Germinal center (tissue), 1 donor: Measurements from ENCODE around the gene OMD.
"Not testable (repeated sequence)": the region's sequence is repeated elsewhere in the genome, so short reads cannot be mapped to it uniquely, and the experiment has no call there.

Experiments used
- DNase-seq: peaks from one replicate; pipeline ENCODE4 v3.0.0; 2012; ENCODE audit warnings: mixed read lengths, low spot score

OMD gene

DNA sequence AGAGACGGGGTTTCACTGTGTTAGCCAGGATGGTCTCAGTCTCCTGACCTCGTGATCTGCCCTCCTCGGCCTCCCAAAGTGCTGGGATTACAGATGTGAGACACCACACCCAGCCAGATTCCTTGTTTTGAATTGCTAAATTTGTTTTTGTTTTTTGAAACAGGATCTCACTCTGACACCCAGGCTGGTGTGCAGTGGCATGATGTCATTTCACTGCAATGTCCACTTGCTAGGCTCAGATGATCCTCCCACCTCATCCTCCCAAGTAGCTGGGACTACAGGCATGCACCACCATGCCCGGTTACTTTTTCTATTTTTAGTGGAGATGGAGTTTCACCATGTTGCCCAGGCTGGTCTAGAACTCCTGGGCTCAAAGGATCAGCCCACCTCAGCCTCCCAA lies 13.1 kb downstream of the OMD start:
- DNase-seq, result not testable (repeated sequence)

GRCh38 chr9:92408747-92409478 lies 15.4 kb downstream of the OMD start:
- no peak for DNase-seq

DNA sequence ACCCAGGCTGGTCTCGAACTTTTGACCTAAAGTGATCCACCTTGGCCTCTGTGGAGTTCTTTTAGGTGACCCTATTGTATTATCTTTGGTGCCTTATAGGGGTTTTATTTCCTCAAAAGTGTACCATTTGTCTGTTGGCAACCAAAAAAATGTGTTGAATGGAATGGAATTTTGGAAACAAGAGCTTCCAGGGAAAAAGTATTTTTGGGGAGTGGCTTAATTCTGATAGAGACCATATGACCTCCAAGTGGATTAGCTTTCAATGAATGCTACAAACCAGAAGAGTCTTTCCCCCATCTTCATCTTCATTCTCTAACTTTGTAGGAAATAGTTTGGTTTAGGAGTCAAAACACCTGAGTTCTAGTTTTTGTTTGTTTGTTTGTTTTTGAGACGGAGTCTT lies 16.5 kb downstream of the OMD start:
- DNase-seq, result no peak

DNA sequence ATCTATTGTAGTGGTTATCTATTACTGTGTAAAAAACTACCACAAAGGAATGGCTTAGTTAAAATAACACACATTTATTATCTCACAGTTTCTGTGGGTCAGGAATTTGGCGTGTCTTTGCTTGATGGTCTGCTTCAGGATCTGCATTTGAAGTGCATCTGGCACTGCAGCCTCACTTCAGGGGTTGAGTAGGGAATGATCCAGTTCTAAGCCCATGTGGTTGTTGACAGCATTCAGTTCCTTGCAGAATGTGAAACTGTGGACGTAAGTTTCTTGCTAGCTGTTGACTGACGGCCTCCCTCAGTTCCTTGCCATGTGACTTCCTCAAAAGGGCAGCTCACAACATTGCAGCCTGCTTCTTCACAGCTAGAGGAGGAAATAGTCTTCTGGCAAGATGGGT lies 17.8 kb downstream of the OMD start:
- peak; percentile 48 for DNase-seq

DNA sequence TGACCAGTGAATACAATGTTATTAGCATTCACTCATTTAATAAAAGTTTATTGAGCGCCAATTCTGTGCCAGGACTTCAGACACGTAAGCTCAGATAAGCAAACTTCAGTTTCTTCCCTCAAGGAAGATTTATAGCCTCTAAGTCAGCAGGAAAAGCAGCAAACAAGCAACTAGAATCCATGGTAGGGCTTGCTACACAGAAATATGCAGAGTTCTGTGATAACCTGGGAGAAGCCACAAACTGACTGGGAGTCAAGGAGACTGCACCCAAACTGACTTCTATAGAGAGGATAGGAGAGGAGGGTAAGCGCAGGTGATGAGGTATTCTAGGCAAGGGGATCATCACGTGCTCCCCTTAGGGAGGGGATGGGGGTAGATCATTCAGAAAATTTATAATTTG lies 18.5 kb downstream of the OMD start:
- DNase-seq, result no peak

DNA sequence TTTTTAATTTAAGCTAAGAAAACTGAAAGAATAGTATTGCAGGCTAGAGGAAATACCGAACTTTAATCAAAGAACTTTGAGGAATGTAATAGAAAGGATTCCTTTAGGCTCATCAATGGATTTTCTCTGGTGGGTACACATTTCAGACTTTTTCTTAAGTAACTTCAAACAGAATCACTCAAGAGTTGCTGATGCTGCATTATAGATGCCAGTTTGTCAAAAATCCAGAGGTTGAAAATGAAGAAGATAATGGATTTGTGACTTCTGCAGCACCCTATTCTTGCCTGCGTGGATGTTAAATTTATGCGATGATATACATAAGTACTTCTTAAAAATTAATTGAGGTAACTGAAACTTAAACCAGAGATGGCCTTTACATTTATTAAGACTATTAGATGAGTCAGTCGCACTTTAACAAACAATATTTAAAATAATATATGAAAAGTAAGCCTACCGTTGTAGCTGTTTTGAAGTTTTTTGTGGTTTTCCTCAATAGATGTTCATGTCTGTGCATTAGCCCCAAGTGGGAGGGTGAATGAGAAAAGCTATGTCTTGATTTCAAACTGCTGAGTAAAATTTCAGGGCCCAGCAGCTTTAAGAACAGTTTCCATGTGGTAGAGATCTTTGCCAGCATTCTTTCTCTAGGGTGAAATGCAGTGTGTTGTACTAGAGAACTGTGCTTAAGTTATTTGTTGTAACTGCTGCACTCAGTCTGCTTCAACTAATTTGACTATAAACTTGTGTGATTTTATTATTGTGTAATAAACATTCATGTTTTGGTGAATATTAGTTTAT lies 20.0 kb downstream of the OMD start, which contains the start of gene OGN:
Gene OGN, minus strand, starts transcription at position 537 of the 795 bp plus-strand sequence. CDS start 1,171 bp downstream, outside the sequence.
- DNase-seq, result no peak

- DNase-seq, result no peak
Observed at GRCh38 chr9:92402826-92403745, 21.2 kb downstream of the OMD start.

GRCh38 chr9:92402360-92402759 lies 21.9 kb downstream of the OMD start:
- DNase-seq, result no peak

DNA sequence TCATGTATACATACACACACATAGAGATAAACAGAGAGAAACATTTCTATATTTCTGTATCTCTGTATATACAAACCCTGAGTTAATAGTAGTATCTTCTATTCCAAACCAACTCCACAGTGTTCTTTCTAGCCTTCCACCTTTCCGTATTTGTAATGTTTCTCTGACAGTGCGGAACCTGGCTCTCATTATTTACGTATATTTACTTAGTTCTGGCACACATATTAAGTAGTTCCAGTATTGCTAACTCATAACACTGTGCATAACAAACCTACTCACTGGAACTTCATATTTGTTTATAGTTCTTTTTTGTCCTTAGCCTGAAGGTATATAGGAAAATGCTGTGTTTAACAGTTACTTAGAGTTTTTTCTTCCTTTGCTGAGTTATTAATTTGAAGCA lies 26.4 kb downstream of the OMD start:
- DNase-seq, result no peak

DNA sequence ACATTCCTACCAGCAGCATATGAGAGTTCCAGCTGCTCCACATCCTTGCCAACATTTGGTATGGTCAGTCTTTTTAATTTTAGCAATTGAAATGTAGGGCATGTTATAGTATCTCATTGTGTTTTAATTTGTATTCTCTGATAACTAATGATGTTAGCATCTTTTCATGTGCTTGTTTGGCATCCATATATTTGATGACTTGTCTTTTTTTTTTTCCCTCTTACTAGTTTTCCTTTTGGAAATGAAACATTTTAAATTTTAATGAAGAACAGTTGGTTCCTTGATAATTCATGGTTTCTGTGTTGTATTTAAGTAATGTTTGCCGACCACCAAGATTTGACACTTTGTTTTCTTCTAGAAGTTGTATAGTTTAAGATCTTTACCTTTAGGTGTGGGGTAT lies 28.7 kb downstream of the OMD start:
- no peak for DNase-seq

- DNase-seq, result no peak
Observed at GRCh38 chr9:92393686-92394085, 30.6 kb downstream of the OMD start.

DNA sequence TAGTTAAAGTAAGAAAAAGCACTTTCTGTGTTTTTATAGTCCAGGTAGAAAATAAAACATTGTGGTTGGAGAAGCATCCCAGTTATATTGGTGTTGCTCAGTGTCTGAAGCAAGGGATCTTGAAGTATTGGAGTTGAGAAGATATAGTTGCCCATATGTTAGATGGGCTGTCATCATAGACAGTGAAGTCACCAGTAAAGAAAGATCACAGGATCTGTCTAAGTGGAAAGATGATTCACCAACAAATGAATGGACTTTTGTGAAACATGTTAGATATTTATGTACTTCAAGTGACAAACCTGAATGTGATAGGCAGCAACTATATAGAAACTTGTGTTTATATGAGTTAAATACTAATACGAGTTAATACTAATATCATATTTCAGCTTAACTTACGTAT lies 31.6 kb downstream of the OMD start:
- DNase-seq, result no peak

GRCh38 chr9:92385953-92386352 lies 38.3 kb downstream of the OMD start:
- no peak for DNase-seq

- no peak for DNase-seq
Observed at GRCh38 chr9:92385477-92385876, 38.8 kb downstream of the OMD start.

DNA sequence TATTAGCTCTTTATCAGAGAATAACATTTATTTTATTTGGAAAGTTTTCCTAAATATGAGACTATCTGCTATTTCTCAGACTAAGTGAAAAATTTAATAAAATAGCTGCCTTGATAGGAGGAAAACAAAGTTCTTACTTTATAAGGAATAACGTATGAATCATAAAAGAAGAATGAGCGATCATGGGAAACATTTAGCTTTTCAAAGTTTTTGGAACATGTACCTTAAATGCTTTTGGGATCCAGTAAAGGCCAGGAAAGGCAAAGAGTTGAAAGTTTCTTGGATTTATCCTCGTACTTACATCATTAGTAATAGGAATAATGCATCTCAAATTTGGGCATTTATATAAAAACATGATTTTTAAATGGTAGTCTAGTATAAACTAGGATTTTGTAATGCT lies 39.3 kb downstream of the OMD start:
- no peak for DNase-seq

GRCh38 chr9:92384375-92384774 lies 39.9 kb downstream of the OMD start:
- DNase-seq, result no peak

GRCh38 chr9:92381775-92382174 lies 42.5 kb downstream of the OMD start:
- no peak for DNase-seq

GRCh38 chr9:92380603-92381002 lies 43.7 kb downstream of the OMD start:
- DNase-seq, result no peak

DNA sequence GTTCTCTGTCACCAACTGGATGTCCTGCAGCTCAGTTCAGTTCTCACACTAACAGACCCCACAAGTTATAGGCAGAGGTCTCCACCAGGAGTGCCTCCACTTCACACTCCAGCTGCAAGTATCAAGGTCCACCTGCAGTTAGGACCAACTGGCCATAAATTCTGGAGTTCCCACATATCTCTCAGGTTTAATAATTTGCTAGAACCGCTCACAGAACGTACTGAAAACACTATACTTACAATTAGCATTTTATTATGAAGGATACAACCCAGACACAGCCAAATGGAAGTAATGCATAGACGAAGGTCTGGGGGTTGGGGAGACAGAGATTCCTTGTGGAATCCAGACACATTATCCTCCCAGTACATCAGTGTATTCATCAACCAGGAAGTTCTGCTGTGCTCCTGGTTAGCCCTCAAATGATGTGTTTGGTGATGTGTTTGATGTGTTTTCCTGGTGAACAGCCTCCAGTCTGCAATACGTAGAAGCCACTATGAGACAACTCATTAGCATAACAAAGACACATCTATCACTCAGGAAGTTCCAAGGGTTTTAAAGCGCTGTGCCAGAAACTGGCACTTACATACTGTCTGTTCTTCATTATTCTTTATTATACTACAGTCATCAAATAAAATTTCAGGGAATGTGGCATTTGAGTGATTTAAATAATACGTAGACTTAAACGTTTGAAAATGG lies 45.3 kb downstream of the OMD start:
- DNase-seq, result no peak

DNA sequence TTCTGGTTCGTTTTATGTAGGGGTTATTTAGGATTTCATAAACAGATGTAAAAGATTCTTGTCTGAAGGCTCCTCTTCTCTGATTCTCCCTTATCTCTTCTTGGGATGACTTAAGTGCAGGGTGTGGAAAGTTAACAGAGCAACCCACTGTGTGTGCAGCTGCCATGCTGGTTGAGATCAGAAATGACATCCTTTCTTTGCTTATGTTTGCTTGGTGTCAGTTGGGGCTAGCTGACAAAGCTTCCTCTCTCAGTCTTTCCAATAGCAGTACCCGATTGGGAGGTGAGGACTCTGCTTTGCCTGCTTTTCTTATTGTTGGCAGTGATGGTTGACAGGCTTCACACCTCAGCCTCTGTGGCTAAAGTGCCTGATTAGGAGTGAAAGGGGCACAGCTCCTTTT lies 46.4 kb downstream of the OMD start:
- no peak for DNase-seq

GRCh38 chr9:92373167-92373566 lies 51.1 kb downstream of the OMD start:
- DNase-seq, result no peak

DNA sequence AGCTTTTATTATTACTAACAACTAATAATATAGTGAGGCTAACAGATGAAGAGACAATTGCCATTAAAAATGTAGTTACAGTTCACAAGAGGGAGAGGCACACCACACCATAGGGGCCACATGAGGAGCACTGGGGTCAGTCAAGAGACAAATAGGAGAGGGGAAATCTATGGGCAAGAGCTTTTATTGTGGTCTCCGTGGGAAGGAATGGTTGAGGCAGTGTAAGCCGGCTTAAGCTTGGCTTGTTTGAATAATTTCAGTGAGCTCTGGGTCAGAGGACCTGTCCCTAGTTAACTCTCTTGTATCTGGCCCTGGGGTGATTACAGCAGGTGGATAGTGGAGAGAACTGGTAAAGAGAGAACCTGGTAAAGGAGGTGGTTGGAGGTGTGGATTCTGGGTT lies 55.2 kb downstream of the OMD start:
- no peak for DNase-seq
